ENCODE results near the gene NR4A3. TPM values are rescaled to one million over a fixed set of nuclear protein-coding genes. Genes with fewer than 3 reads are reported as not detected.

NR4A3 gene
- total and polyA plus RNA-seq, 9 of the 15 experiments (the other 6 are each of a cell fraction or from before 2014, with no cell fraction given) = 0.04 to 0.07 TPM; not detected in 7

DNA sequence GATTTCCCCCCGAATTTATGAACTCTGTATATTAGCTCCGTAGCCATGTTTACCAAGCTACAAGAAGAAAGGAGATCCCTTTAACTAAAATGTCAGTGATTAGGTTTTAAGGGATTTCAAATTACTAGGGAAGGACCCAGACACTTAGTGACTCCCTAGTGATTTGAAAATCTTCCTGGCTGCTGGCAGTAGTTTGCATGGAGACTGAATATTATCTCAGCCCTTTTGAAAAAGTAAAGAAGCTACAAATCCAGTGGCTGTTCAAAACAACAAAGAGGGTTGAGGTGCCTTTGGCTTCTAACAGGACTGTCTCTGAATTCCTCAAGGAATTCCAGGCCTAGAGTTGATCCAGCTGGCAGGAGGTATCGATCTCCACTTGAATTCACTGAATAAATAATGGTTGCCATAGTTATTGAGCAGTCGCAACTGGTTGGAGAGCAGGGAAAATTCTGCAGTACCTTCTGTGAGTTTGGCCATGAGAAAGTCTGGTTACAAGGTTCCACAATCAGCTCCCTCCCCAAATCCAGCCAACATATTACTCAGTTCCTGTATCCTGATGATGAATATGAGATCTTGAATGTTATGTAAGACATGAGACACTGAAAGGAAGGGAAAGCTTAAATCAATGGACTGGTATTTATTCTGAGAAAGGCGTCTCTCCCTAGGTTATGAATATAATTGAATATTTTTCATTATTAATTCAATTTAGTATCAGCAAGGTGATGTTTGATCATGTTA is 37.7 kb downstream of the NR4A3 start:
- FAIRE-seq (no peak), ATAC-seq (no peak), DNase-seq (ENCODE audit: extremely low read depth in 1 of 4, low spot score in 3 of 4) (no peak)
- no peak overlapping the region for H3K27ac ChIP-seq (ENCODE audit: extremely low read depth, low read depth, low read length)
- in situ Hi-C loops (cut with MboI) = no loop called here
- peaks cover 5 to 7% of the 10 kb centered on the region in 2 experiments; a peak in 3 of 5 replicates for H3K27me3 ChIP-seq (ENCODE audit: control insufficient read depth in 2 of 2, insufficient read depth in 2 of 2, low read length in 2 of 2)
- no peak overlapping the region for H3K4me2 ChIP-seq (ENCODE audit: insufficient read depth, low read length)
- ChIA-PET CTCF (ENCODE audit: low intra/inter-chr PET ratio) (no interaction called here), POLR2A (interaction anchor here (0.5 to 1.5 kb wide), 3 partner anchors 9 to 490 kb away, joined by 3 to 4 read pairs (median 3); no protein-coding TSS in a partner anchor)
- no peaks in the 10 kb centered on the region; a peak in 1 of 5 replicates for H3K4me1 ChIP-seq (replicated peaks in 1 of 2; ENCODE audit: control insufficient read depth in 2 of 2, insufficient read depth in 2 of 2, low read length in 2 of 2)
- no TSS peak for BruUV-seq (replicated peaks)
- H3K9me1 ChIP-seq (ENCODE audit: control insufficient read depth, insufficient read depth, low read length) = no peaks in the 10 kb centered on the region
- H2AFZ ChIP-seq (ENCODE audit: low read depth, low read length) = no peak overlapping the region
- H3K4me3 ChIP-seq = no peak overlapping the region
- H3K9me3 ChIP-seq (replicated peaks; ENCODE audit: control insufficient read depth, insufficient read depth, low read depth, low read length) = no peaks in the 10 kb centered on the region
- no peaks in the 10 kb centered on the region for H4K20me1 ChIP-seq (replicated peaks; ENCODE audit: control insufficient read depth, insufficient read depth, low read length)
- no peaks in the 10 kb centered on the region for H3K79me2 ChIP-seq (ENCODE audit: control insufficient read depth, insufficient read depth, low read length)
- intact Hi-C loops (cut with micrococcal nuclease) = no loop called here
- WGBS (ENCODE audit: insufficient coverage, low coverage, missing lambda C conversion rate) = 9% methylated on average over 5 of the region's 5 CpGs
- H3K9ac ChIP-seq (ENCODE audit: insufficient read depth in 1 of 2, low read depth in 2 of 2, low read length in 2 of 2) = no peak overlapping the region
- H3K36me3 ChIP-seq (ENCODE audit: control insufficient read depth, insufficient read depth, low read length) = no peaks in the 10 kb centered on the region
- TF ChIP-seq, protein P1, sequence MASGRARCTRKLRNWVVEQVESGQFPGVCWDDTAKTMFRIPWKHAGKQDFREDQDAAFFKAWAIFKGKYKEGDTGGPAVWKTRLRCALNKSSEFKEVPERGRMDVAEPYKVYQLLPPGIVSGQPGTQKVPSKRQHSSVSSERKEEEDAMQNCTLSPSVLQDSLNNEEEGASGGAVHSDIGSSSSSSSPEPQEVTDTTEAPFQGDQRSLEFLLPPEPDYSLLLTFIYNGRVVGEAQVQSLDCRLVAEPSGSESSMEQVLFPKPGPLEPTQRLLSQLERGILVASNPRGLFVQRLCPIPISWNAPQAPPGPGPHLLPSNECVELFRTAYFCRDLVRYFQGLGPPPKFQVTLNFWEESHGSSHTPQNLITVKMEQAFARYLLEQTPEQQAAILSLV (tag; IDR thresholded peaks at IDR 0.05) = no peak
- TF ChIP-seq ZNF589 (CRISPR knock-in tag; IDR thresholded peaks at IDR 0.05; ENCODE audit: low read depth) = no peak
- TF ChIP-seq SAFB2 (IDR thresholded peaks at IDR 0.05; ENCODE audit: borderline replicate concordance, low read depth, low read length, severe bottlenecking) = no peak
- TF ChIP-seq, protein P2, sequence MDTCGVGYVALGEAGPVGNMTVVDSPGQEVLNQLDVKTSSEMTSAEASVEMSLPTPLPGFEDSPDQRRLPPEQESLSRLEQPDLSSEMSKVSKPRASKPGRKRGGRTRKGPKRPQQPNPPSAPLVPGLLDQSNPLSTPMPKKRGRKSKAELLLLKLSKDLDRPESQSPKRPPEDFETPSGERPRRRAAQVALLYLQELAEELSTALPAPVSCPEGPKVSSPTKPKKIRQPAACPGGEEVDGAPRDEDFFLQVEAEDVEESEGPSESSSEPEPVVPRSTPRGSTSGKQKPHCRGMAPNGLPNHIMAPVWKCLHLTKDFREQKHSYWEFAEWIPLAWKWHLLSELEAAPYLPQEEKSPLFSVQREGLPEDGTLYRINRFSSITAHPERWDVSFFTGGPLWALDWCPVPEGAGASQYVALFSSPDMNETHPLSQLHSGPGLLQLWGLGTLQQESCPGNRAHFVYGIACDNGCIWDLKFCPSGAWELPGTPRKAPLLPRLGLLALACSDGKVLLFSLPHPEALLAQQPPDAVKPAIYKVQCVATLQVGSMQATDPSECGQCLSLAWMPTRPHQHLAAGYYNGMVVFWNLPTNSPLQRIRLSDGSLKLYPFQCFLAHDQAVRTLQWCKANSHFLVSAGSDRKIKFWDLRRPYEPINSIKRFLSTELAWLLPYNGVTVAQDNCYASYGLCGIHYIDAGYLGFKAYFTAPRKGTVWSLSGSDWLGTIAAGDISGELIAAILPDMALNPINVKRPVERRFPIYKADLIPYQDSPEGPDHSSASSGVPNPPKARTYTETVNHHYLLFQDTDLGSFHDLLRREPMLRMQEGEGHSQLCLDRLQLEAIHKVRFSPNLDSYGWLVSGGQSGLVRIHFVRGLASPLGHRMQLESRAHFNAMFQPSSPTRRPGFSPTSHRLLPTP (IDR thresholded peaks at IDR 0.05; ENCODE audit: borderline replicate concordance, extremely low read depth, insufficient read length) = no peak
- TF ChIP-seq, protein P3, sequence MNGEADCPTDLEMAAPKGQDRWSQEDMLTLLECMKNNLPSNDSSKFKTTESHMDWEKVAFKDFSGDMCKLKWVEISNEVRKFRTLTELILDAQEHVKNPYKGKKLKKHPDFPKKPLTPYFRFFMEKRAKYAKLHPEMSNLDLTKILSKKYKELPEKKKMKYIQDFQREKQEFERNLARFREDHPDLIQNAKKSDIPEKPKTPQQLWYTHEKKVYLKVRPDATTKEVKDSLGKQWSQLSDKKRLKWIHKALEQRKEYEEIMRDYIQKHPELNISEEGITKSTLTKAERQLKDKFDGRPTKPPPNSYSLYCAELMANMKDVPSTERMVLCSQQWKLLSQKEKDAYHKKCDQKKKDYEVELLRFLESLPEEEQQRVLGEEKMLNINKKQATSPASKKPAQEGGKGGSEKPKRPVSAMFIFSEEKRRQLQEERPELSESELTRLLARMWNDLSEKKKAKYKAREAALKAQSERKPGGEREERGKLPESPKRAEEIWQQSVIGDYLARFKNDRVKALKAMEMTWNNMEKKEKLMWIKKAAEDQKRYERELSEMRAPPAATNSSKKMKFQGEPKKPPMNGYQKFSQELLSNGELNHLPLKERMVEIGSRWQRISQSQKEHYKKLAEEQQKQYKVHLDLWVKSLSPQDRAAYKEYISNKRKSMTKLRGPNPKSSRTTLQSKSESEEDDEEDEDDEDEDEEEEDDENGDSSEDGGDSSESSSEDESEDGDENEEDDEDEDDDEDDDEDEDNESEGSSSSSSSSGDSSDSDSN (IDR thresholded peaks at IDR 0.05; ENCODE audit: borderline replicate concordance in 1 of 2, low read depth in 2 of 2, low read length in 2 of 2) = no peak
- no peak for TF ChIP-seq TBL1XR1 (IDR thresholded peaks at IDR 0.05; ENCODE audit: low read length in 2 of 2)
- no peak for TF ChIP-seq POU5F1 (IDR thresholded peaks at IDR 0.05; ENCODE audit: borderline replicate concordance, low read depth, low read length, partially characterized antibody)
- no peak for TF ChIP-seq SMC3 (conservative IDR thresholded peaks at IDR 0.05; ENCODE audit: insufficient read depth, low read depth, low read length)
